PFSK-1 (cell line): ENCODE results near the gene NCKAP1.

Source experiments
- FOXP2 ChIP-seq: optimal IDR thresholded peaks from 2 replicates; pipeline ENCODE3; 2011; ENCODE audit warnings: borderline replicate concordance, control low read depth, inconsistent platforms; ENCODE audit not compliant: insufficient read depth; ENCODE audit errors: extremely low read length, extremely low read depth
- POLR2AphosphoS5 ChIP-seq: IDR thresholded peaks from 2 replicates; pipeline ENCODE4 v1.6.1; 2012; ENCODE audit warnings: low read depth, mild to moderate bottlenecking, control low read depth, low read length, moderate library complexity
- SIN3A ChIP-seq: IDR thresholded peaks from 2 replicates; pipeline ENCODE4 v1.6.1; 2012; ENCODE audit warnings: mild to moderate bottlenecking, low read length, moderate library complexity, borderline replicate concordance; ENCODE audit not compliant: insufficient read depth
- TAF1 ChIP-seq: IDR thresholded peaks from 2 replicates; pipeline ENCODE4 v1.6.1; 2012; ENCODE audit warnings: low read length, control low read depth, borderline replicate concordance; ENCODE audit not compliant: insufficient read depth
- TF ChIP-seq, protein P1 (sequence below), 2 experiments: IDR thresholded peaks; 2 replicates each; pipeline versions ENCODE4 v1.6.1 to v1.8.0; 2011 to 2012; ENCODE audit warnings: low read depth in 2 of 2, low read length in 2 of 2, control low read depth in 1 of 2, inconsistent platforms in 1 of 2, mild to moderate bottlenecking in 1 of 2, moderate library complexity in 1 of 2; ENCODE audit not compliant: insufficient read depth in 1 of 2

NCKAP1 gene

DNA sequence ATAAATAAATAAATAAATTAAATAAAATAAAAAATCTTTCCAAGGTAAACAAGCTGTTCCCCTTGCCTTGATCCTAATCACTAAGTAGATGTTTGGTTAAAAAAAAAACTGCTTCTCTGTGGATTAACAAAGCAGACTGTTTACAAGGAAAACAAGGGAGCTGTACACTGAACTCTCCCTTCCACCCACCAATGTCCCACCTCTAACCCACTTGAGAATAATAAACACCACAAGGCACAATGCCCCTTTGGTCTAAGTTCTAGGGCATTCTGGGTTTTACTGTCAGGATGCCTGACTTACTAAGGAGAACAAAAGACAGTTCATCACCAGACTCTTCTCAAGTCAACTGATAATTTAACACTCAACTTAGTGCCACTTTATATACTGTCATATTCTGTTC lies 83.5 kb downstream of the NCKAP1 start:
- no peak for TF ChIP-seq FOXP2
- TF ChIP-seq TAF1: no peak
- no peak for TF ChIP-seq SIN3A
- TF ChIP-seq POLR2AphosphoS5: no peak
- TF ChIP-seq, protein P1, sequence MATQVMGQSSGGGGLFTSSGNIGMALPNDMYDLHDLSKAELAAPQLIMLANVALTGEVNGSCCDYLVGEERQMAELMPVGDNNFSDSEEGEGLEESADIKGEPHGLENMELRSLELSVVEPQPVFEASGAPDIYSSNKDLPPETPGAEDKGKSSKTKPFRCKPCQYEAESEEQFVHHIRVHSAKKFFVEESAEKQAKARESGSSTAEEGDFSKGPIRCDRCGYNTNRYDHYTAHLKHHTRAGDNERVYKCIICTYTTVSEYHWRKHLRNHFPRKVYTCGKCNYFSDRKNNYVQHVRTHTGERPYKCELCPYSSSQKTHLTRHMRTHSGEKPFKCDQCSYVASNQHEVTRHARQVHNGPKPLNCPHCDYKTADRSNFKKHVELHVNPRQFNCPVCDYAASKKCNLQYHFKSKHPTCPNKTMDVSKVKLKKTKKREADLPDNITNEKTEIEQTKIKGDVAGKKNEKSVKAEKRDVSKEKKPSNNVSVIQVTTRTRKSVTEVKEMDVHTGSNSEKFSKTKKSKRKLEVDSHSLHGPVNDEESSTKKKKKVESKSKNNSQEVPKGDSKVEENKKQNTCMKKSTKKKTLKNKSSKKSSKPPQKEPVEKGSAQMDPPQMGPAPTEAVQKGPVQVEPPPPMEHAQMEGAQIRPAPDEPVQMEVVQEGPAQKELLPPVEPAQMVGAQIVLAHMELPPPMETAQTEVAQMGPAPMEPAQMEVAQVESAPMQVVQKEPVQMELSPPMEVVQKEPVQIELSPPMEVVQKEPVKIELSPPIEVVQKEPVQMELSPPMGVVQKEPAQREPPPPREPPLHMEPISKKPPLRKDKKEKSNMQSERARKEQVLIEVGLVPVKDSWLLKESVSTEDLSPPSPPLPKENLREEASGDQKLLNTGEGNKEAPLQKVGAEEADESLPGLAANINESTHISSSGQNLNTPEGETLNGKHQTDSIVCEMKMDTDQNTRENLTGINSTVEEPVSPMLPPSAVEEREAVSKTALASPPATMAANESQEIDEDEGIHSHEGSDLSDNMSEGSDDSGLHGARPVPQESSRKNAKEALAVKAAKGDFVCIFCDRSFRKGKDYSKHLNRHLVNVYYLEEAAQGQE (IDR thresholded peaks at IDR 0.05; ENCODE audit: insufficient read depth in 1 of 2, low read depth in 2 of 2, low read length in 2 of 2): no peak

GRCh38 chr2:182952741-182953450 lies 85.4 kb downstream of the NCKAP1 start:
- TF ChIP-seq POLR2AphosphoS5: no peak
- TF ChIP-seq SIN3A: no peak
- no peak for TF ChIP-seq TAF1
- no peak for TF ChIP-seq FOXP2
- TF ChIP-seq, protein P1 (IDR thresholded peaks at IDR 0.05; ENCODE audit: insufficient read depth in 1 of 2, low read depth in 2 of 2, low read length in 2 of 2): no peak

- TF ChIP-seq, protein P1 (IDR thresholded peaks at IDR 0.05; ENCODE audit: insufficient read depth in 1 of 2, low read depth in 2 of 2, low read length in 2 of 2): no peak
- TF ChIP-seq FOXP2: no peak
- no peak for TF ChIP-seq POLR2AphosphoS5
- no peak for TF ChIP-seq TAF1
- no peak for TF ChIP-seq SIN3A
Observed at GRCh38 chr2:182951948-182952663, 86.2 kb downstream of the NCKAP1 start.

DNA sequence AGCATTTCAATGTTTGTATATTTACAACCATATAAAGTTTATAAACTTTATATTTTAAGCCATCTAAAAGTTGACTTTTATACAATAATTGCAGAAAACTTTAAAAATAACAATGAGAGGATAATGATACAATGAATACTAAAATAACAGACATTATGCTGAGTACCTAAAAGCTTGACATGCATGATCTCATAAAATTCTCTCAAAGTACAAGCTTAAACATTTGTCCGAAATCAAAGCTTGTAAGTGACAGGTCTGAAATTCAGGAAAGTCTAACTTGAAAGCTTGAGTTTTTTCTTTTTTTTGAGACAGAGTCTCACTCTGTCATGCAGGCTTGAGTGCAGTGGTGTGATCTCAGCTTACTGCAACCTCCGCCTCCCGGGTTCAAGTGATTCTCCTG lies 87.7 kb downstream of the NCKAP1 start:
- TF ChIP-seq FOXP2 (no peak), SIN3A (no peak), TAF1 (no peak), POLR2AphosphoS5 (no peak)
- TF ChIP-seq, protein P1 (IDR thresholded peaks at IDR 0.05; ENCODE audit: insufficient read depth in 1 of 2, low read depth in 2 of 2, low read length in 2 of 2): no peak
